Keratinocyte (primary cell): Measurements from ENCODE around the gene NDUFAF5. TPM values are rescaled to one million over a fixed set of nuclear protein-coding genes. Genes with fewer than 3 reads are reported as not detected.

ENCODE experiments used
- DNase-seq: peaks from one replicate; pipeline ENCODE4 v3.0.0-alpha.2; 2011; ENCODE audit warnings: low read depth, missing footprints, low spot score
- FAIRE-seq: peaks from 2 replicates; lab custom pipeline; 2011; peaks lifted over from hg19 to GRCh38; lab: Jason Lieb, UNC
- H2AFZ ChIP-seq: 2 replicates; pipeline ENCODE4 v1.6.0; 2012; ENCODE audit warnings: low read length, control low read depth, inconsistent platforms; ENCODE audit not compliant: control insufficient read depth
- H3K27ac ChIP-seq: 2 replicates; pipeline ENCODE4 v1.5.1; 2011; ENCODE audit warnings: low read length; ENCODE audit not compliant: control insufficient read depth, insufficient read depth
- H3K27me3 ChIP-seq: 3 replicates; pipeline ENCODE4 v1.6.0; 2011; ENCODE audit warnings: low read length; ENCODE audit not compliant: control insufficient read depth, insufficient read depth; ENCODE audit errors: extremely low read depth
- H3K36me3 ChIP-seq, 2 experiments: 2 replicates in 1 of 2; 3 replicates in 1 of 2; pipeline ENCODE4 v1.5.1; 2011; ENCODE audit warnings: low read length in 2 of 2, mild to moderate bottlenecking in 1 of 2; ENCODE audit not compliant: control insufficient read depth in 2 of 2, insufficient read depth in 2 of 2; ENCODE audit errors: extremely low read depth in 1 of 2
- H3K4me1 ChIP-seq: 3 replicates; pipeline ENCODE4 v1.5.1; 2011; ENCODE audit warnings: low read length; ENCODE audit not compliant: control insufficient read depth, insufficient read depth; ENCODE audit errors: extremely low read depth
- H3K4me2 ChIP-seq: 3 replicates; pipeline ENCODE4 v1.6.0; 2011; ENCODE audit warnings: low read depth, low read length; ENCODE audit not compliant: control insufficient read depth, insufficient read depth; ENCODE audit errors: extremely low read depth
- H3K4me3 ChIP-seq, 3 experiments: fragments of 200-600 bp in 1 of 3; sonication (generic) in 1 of 3; 2 replicates in 2 of 3; 3 replicates in 1 of 3; pipeline ENCODE4 v1.5.1; 2011 to 2016; ENCODE audit warnings: low read length in 3 of 3, mild to moderate bottlenecking in 3 of 3, control low read depth in 2 of 3, inconsistent platforms in 1 of 3, low read depth in 1 of 3, mixed read lengths in 1 of 3, mixed run types in 1 of 3, moderate library complexity in 1 of 3; ENCODE audit not compliant: control insufficient read depth in 2 of 3, insufficient read depth in 2 of 3; ENCODE audit errors: extremely low read depth in 1 of 3
- H3K79me2 ChIP-seq: 2 replicates; pipeline ENCODE4 v1.6.0; 2012; ENCODE audit warnings: low read length; ENCODE audit not compliant: control insufficient read depth, insufficient read depth
- H3K9ac ChIP-seq: 3 replicates; pipeline ENCODE4 v1.6.0; 2011; ENCODE audit warnings: low read length; ENCODE audit not compliant: control insufficient read depth, insufficient read depth; ENCODE audit errors: extremely low read depth
- H3K9me1 ChIP-seq: 3 replicates; pipeline ENCODE4 v1.6.0; 2011; ENCODE audit warnings: low read length; ENCODE audit not compliant: control insufficient read depth, insufficient read depth; ENCODE audit errors: extremely low read depth
- H3K9me3 ChIP-seq: 2 replicates; pipeline ENCODE4 v1.5.1; 2012; ENCODE audit warnings: low read depth, low read length; ENCODE audit not compliant: control insufficient read depth
- H4K20me1 ChIP-seq: 3 replicates; pipeline ENCODE4 v1.6.0; 2011; ENCODE audit warnings: low read length; ENCODE audit not compliant: control insufficient read depth, insufficient read depth; ENCODE audit errors: extremely low read depth
- EZH2 ChIP-seq: IDR thresholded peaks from one replicate; pipeline ENCODE4 v1.6.1; 2012; ENCODE audit warnings: inconsistent platforms, mild to moderate bottlenecking, low read length, moderate library complexity
- dilution Hi-C: fragments of 300-500 bp; cut with MboI; formaldehyde crosslinking; loops from one replicate; pipeline ENCODE4 v1.7.0; 2020; ENCODE audit warnings: low sequenced_read_pairs; ENCODE audit not compliant: extremely low pct_ligation_motif_present
- polyA plus RNA-seq, 5 experiments: library from polyadenylated mRNA; depleted of rRNA in 3 of 5; stranded (reverse) in 3 of 5; stranded (forward) in 1 of 5; unstranded in 1 of 5; fragments of >200 nt; gene quantifications; 1 replicate in 1 of 5; 2 replicates in 3 of 5; 3 replicates in 1 of 5; pipeline versions ENCODE4 v1.2.1 to v1.2.3, GENCODE V29; 2011 to 2012; ENCODE audit warnings: missing spikeins in 2 of 5, low read depth in 1 of 5, low replicate concordance in 1 of 5
- TF ChIP-seq, protein P1 (sequence below), 3 experiments: IDR thresholded peaks in 1 of 3; conservative IDR thresholded peaks in 1 of 3; optimal IDR thresholded peaks in 1 of 3; 2 replicates in 2 of 3; 3 replicates in 1 of 3; pipeline versions ENCODE3 to v1.5.1; 2011; ENCODE audit warnings: low read length in 3 of 3, mild to moderate bottlenecking in 3 of 3, moderate library complexity in 2 of 3, control low read depth in 1 of 3, inconsistent platforms in 1 of 3; ENCODE audit not compliant: insufficient read depth in 2 of 3; ENCODE audit errors: extremely low read depth in 1 of 3

The NDUFAF5 gene
- polyA plus RNA-seq, 1 donor (not counting 4 experiments of a cell fraction or from before 2014, with no cell fraction given), result 26.4 TPM

- TF ChIP-seq, protein P1, sequence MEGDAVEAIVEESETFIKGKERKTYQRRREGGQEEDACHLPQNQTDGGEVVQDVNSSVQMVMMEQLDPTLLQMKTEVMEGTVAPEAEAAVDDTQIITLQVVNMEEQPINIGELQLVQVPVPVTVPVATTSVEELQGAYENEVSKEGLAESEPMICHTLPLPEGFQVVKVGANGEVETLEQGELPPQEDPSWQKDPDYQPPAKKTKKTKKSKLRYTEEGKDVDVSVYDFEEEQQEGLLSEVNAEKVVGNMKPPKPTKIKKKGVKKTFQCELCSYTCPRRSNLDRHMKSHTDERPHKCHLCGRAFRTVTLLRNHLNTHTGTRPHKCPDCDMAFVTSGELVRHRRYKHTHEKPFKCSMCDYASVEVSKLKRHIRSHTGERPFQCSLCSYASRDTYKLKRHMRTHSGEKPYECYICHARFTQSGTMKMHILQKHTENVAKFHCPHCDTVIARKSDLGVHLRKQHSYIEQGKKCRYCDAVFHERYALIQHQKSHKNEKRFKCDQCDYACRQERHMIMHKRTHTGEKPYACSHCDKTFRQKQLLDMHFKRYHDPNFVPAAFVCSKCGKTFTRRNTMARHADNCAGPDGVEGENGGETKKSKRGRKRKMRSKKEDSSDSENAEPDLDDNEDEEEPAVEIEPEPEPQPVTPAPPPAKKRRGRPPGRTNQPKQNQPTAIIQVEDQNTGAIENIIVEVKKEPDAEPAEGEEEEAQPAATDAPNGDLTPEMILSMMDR (optimal IDR thresholded peaks at IDR 0.05 in 1 of 3, IDR thresholded peaks at IDR 0.05 in 1 of 3, conservative IDR thresholded peaks at IDR 0.05 in 1 of 3; ENCODE audit: extremely low read depth in 1 of 3, insufficient read depth in 2 of 3, low read length in 3 of 3), result no peak
- no peak for TF ChIP-seq EZH2
- Histone ChIP-seq H3K4me3 (no peak overlapping the region), H3K79me2 (no peaks in the 10 kb centered on the region), H3K36me3 (no peaks in the 10 kb centered on the region), H3K9ac (no peak overlapping the region), H3K27me3 (no peaks in the 10 kb centered on the region), H3K9me3 (no peaks in the 10 kb centered on the region), H4K20me1 (no peaks in the 10 kb centered on the region), H3K4me1 (no peaks in the 10 kb centered on the region), H3K27ac (no peak overlapping the region), H2AFZ (no peak overlapping the region), H3K9me1 (no peaks in the 10 kb centered on the region), H3K4me2 (no peak overlapping the region)
- dilution Hi-C loops, result no loop called here
- DNase-seq (no peak), FAIRE-seq (no peak)
These were observed 66.5 kb downstream of the NDUFAF5 start for GRCh38 chr20:13851279-13851678.

DNA sequence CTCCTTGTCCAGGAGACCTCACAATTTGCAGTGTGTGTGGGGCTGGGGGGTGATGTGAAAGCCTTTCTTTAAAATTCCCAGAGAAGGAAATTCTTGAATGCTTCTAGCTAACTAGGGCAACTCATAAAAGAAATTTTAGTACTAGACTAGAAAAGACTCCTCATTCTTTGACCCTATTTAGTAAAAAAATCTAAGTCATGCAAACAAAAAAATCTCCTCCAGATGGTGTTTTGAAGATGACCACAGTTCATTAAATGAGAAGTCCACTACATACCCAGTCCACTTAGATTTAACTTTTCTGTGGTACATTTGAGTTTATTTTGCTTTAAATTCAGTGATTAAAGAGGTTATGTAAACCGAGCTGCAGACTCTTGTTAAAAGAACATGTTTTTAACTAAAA is 67.5 kb downstream of the NDUFAF5 start:
- H3K27me3 ChIP-seq, result no peaks in the 10 kb centered on the region
- FAIRE-seq (no peak), DNase-seq (no peak)
- TF ChIP-seq EZH2, result no peak
- TF ChIP-seq, protein P1 (optimal IDR thresholded peaks at IDR 0.05 in 1 of 3, IDR thresholded peaks at IDR 0.05 in 1 of 3, conservative IDR thresholded peaks at IDR 0.05 in 1 of 3; ENCODE audit: extremely low read depth in 1 of 3, insufficient read depth in 2 of 3, low read length in 3 of 3), result no peak
- dilution Hi-C loops, result no loop called here
- no peaks in the 10 kb centered on the region for H3K4me1 ChIP-seq
- H3K36me3 ChIP-seq, result no peaks in the 10 kb centered on the region
- no peaks in the 10 kb centered on the region for H3K9me1 ChIP-seq
- no peak overlapping the region for H2AFZ ChIP-seq
- H3K4me2 ChIP-seq, result no peak overlapping the region
- no peak overlapping the region for H3K27ac ChIP-seq
- H3K4me3 ChIP-seq, result no peak overlapping the region
- no peaks in the 10 kb centered on the region for H3K9me3 ChIP-seq
- no peak overlapping the region for H3K9ac ChIP-seq
- H3K79me2 ChIP-seq, result no peaks in the 10 kb centered on the region
- H4K20me1 ChIP-seq, result no peaks in the 10 kb centered on the region
